Fibroblast of skin of left quadriceps (primary cell): Measurements from ENCODE around the gene AGAP1.

Source experiments
- DNase-seq, 2 experiments: peaks; one replicate each; pipeline ENCODE4 v3.0.0-alpha.2; 2013; ENCODE audit warnings: low read depth in 2 of 2

Gene AGAP1

DNA sequence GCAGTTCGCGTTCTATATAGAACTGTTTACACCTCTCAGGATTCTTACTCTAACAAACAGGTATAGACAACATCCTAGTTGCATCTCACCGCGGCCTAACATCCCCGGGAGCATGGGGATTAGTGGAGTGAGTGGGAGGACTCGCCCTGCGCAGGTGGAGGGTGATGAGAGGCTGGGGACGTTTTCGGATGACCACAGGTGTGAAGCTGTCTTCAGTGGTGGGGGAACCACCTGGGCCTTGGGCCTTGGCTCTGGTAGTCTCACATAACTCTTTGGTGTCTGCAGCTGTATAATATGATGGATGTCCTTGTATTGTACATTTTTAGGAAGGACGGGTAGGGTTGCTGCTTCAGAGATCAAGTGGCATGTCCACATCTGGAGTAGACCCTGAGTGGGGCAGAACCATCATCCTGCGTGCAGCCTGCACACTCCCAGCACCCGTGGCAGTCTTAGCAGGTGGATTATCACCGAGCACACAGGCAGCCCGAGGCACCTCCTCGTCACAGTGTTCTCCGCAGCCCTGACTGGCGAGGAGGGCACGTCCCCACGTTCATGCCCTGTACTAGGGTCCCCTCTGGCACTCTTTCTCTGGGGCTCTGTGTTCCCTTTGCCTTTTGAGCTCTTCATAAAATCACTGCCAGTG, 56.0 kb downstream of the AGAP1 start:
- DNase-seq: no peak

DNA sequence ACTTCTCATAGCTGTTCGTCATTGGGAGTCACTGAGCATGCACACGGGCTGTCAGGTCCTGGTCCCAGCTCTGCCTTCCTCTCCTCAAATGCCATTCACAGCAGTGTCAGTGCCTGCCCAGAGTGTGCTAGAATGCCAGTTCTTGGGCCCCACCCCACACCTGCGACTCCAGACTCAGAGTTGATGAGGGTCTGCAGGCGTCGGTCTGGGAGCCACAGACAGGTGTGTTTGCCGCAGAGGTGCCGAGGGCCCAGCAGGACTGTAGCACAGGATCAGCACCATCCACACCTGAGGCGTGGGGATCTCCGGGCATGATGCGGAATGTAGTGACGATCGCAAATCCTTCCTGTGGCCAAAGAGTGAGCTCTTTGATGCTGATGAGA, 56.5 kb downstream of the AGAP1 start:
- no peak for DNase-seq

DNA sequence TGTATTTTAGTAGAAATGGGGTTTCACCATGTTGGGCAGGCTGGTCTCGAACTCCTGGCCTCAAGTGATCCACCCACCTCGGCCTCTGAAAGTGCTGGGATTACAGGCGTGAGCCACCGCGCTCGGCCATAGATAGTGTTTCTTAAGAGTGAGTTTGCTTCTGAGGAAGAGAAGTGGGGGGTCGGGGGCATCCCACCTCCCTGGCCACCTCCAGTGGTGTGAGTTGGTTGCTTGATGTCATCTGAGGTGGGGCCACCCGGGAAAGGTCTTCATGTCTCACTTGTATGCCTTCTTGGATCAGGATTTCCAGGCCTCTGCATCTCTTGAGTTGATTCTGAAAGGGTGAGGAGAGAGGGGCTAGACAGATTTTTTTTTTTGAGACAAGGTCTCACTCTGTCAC, 57.1 kb downstream of the AGAP1 start:
- DNase-seq: no peak

DNA sequence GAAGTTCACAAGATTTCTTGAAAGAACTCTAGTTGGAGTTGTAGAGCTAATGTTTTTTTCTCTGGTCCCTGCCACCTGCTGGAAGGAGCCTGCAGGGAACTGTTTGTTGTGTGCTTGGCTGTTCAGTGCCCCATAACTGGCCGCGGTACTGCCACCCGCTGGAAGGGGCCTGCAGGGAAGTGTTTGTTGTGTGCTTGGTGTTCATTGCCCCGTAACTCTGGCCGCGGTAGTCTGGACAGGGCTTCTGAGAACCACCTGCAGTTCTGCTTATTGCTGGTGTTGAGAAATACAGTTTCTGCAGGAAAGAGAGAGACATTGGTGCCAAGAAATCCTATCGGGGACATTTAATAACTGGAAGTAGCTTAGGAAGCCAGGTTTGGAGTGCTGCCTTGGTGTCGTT, 58.1 kb downstream of the AGAP1 start:
- no peak for DNase-seq

DNA sequence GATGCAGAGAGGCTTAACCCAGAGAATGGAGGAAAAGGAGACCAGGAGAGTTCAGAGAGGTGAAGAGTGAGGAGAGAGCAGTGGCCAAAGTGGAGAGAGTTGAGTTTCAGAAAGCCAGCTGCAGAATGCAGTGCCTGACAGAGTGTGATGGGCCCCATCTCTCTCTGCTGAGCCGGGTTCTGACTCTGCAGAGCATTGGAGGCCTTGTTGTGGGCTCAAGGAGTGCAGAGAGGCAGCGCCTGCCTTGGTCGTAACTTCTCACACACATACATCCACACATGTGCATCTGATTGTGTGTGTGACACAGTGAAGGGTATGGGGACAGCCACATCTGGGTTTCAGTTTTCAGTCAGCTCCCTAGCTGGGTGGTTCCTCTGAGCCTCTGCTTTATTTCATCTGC, 58.8 kb downstream of the AGAP1 start:
- no peak for DNase-seq

DNA sequence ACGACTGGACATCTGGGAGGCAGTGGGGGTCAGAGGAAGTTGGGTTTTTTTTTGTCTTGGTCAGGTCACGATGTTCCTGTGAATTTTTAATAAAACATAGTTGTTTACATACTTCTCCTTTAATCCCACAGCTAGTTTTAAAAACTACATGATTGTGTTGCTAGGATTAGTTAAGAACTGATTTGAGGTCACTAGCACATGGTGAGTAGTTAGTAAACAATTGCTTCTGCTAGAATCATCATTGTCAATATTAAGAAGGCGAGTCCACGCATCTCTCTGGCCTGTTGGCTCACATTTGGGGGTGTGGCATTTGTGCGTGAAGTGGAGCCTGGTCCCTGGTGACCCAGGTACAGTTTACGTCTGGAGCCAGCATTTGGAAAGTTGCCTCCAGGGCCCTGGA, 59.4 kb downstream of the AGAP1 start:
- no peak for DNase-seq

DNA sequence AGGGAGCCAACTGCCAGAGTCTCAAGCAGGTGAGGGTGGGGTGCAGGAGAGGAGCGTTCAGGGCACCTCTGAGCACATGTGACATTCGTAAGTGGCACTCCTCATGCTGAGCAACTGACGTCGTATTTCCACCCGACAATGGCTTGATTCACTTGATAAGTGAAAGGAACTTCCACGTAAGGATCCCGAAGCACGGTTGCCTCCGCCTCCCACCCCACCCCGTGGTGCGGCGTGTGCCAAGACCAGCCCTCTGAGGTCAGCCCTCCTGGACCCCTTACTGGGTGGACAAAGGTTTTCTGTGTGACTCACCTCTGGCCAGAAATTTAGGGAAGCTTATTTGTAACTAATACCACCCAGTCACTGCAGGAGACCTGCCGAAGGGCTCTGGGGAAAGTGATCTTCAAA, 59.9 kb downstream of the AGAP1 start:
- no peak for DNase-seq

DNA sequence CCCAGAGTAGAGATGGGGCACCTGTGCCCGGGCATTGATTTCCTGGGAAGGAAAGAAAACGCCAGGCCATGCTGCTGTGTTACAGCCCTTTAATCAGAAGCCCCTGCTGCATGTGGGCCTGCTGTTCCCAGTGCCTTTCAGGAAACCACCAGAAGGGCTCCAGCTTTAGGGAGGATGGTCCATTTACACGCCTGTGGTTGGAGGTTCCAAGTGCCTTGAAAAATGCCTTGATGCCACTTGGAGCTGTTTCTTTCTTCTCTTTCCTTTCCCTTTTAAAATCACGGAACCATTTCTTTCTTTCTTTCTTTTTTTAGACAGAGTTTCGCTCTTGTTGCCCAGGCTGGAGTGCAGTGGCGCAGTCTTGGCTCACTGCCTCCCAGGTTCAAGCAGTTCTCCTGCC, 60.5 kb downstream of the AGAP1 start:
- no peak for DNase-seq

DNA sequence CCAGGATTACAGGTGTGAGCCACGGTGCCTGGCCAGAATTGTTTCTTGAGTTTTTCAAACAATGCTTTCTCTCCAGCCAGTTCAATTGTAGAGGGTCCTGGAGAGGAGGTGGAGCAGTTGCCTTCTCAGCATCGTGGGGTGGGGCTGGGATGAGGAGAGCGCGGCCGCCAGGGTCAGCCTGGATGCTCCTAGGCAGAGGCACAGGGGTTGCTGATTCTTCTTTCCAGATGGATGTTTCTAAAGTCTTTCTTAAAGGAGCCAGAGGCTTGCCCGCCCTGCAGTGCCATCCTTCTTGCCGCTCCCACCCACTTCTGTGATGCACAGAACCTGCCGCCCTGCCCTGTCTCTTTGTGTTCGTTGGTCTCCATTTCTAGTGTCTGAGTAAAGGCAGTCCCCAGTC, 61.1 kb downstream of the AGAP1 start:
- DNase-seq: no peak

DNA sequence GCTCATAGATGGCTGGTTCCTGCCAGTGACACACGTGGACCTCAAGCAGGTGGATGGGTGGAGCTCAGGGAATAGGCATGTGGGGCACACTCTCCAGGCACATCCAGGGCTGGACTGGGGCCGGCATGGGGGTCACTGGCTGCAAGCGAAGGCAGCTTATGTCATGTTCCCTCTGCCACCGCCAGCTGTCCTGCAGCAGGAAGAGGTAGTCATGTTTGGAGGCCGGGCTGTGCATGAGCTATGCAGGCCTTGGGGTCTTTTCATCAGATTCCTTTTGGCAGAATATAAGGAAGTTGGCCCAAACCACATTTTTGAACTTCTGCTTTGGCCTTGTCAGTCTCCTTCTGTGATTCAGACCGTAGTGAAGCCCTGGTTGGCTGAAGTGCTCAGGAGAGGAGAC, 61.5 kb downstream of the AGAP1 start:
- no peak for DNase-seq

DNA sequence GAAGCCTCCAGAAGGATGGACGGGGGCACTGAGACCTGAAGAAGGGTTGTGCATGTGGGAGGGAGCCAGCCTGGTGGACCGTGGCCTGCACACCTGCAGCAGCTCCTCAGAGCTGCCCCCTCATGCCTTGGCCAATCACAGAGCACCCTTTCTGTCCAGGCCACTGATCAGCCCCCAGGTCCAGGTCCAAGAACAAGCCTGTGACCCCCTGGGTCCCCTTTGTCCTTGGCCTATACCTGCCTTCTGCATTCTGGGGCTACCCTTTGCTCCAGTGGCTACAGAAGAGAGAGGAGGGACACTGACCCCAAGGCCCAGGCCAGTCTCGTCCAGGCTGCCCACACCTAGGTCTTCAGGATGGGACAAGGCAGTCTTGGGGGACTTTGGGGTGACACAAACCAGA, 62.2 kb downstream of the AGAP1 start:
- no peak for DNase-seq

DNA sequence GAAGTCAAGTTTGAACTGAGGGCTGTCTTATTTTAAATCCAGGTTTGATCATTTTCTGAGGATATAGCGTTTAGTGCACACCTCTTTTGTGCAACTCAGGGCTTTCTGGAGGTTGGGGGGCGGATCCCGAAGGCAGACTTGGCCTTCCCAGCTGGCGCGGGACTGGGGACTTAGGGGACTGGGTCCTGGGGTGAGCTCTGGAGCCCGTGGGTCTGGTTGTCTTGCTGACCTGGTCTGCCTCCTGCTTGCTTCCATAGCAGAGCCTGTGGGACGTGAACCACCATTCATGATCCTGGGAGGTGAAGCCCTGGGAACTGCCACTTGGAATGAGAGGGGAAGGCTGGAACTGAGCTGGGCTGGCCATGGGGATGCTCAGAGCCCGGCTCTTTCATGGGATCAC, 63.1 kb downstream of the AGAP1 start:
- DNase-seq: no peak

DNA sequence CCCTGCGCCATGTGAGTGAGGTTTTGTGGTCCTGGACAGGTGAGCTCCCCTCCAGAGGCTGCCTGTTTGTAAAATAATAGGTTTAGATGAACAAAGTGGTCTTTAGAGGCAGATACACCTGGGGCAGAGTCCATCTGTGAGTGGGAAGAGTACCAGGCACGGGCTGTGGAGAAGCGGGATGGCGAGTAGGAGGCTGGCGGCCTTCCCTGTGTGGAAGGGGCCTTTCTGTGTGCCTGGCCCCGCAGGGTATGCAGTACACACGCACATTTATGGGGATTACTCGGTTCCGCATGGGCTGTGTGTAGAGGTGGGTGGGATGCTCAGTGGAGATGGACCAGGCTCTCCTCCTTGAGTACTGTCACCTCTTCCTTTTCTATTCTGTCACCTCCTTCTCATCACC, 64.1 kb downstream of the AGAP1 start:
- no peak for DNase-seq

DNA sequence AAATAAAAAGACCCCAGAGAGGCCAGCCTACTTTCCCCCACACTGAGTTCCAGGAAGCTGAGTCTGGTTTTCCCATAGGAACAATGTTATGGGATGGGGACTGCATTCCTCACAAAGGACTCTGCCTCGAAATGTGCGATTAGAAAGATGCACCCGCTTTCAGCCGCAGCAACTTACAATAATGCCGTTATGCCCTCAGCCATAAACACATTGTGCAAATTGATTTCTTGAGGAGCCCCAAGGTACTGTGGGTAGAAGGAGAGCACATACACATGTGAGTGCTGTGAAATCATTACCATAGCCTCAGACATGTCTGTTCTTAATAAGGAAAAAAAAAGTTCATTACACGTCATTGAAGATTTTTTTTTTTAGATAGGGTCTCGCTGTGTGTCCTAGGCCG, 64.7 kb downstream of the AGAP1 start:
- DNase-seq: no peak

DNA sequence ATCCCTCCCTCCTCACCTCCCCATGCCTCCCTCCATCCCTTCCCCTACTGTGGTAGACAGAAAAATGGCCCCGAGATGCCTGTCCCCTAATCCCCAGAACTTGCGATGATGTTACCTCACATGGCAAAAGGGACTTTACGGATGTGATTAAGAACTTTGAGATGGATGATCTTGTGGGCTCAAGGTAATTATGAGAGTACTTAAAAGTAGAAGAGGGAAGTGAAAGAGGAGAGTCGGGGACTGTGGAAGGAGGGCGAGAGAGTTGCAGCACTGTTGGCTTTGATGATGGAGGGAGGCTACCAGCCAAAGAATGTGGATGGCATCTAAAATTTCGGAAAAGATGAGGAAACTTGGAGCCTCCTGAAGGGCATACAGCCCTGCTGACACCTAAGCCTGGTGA, 66.5 kb downstream of the AGAP1 start:
- no peak for DNase-seq

DNA sequence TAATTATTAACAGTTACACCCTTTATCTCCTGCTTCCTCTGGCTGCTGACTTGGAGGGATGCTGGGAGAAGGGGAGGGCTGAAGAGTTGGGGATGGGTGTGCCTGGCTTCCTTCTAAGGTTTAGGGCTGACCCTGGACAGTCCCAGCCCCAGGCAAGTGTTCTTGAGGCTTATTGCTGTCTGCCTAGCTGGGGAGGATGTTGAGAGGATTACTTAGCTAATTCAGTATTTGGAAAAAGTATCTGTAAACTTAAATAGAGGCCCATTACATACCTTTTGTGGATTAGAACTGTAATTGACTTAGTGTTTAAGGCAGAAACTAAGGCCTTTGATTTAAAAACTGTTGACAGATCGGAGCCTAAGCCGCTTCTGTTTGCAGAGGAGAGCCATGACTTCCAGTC, 67.6 kb downstream of the AGAP1 start:
- DNase-seq: no peak

DNA sequence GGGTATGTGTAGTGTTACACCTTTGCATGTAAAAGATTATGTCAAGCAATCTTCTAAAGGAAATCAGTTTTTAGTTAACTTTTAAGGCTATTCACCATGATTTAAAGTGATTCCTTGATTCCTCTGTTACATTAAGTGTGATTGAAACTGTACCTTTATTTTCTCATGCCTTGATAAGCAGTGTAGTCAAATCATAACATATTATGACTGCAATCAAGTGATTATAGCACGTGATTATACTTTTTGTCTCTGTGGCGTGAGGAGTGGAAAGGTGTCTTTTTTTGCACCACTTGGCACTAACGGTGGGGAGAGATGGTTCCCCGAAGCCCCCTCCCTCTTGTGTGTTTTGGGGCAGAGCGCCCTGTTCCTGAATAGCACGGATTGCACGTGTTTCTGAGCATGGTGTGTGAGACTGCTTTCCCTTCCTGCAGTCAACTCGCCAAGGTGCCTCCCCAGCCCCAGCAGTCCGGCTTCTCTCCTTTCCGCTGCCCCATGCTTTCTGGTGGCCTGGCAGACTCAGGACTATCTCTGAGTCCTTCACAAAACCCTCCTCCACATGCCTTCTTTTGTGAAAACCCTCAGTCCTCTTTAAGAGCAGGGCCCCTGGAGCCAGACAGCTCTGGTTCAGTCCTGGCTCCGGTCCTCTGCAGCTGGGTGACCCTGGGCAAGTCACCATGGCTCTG, 68.4 kb downstream of the AGAP1 start:
- DNase-seq: no peak

DNA sequence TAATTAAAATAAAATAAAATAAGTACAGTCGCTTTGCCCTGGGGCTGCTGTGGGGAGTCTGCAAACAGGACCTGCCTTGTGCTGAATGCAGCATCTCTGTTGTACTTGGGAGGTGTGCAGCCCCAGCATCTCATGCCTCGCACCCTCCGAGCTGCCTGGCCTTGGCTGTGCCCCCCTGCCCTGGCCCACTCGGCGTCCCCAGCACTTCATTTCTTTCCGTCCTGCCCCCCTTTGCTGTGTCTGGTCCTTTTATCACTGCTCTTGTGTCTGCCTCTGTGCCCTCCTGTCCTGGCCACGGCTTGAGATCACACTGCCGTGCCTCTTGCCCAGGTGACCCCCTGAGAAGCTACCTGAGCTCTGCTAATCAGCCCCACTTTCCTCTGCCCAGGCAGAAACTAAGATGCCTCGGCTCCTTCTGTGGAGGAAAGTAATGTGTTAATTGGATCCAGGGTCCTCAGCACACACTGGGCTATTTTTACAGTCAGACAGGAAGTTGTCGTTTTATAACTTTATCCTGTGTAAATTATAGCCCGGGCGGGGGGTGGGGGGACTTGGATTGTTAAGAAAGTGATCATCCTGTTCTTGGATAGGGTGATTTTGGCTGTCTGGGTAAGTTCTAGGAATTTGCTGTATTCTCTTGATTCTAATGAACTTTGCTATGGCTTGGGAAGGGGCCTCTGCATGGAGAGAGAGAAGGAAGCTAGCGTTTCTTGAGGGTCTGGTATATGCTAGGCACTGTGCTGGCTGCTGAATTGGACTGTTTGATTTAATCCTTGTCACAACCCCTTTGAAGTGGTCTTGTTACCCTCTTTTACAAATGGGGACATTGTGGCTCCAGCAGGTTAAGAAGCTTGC, 69.4 kb downstream of the AGAP1 start:
- peak; percentile 27 to 34 for DNase-seq

DNA sequence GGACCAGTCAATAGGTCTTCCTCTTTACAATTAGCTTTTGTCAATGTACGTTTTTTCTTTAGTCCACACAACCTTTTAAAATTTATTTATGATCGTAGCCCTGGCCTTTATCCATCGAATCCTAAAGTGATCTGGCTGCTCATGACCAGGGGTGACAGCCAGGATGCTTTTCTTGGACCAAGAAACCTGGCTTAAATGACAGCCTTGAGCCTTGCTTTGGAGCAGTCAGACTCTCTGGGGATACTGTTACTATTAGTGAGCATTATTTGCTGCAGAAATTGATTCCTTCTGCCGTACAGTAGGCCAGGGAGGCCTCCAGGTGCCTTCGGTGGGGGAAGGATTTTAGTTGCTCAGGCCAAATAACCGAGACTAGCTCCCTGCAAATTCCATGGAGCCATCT, 70.2 kb downstream of the AGAP1 start:
- DNase-seq: no peak

DNA sequence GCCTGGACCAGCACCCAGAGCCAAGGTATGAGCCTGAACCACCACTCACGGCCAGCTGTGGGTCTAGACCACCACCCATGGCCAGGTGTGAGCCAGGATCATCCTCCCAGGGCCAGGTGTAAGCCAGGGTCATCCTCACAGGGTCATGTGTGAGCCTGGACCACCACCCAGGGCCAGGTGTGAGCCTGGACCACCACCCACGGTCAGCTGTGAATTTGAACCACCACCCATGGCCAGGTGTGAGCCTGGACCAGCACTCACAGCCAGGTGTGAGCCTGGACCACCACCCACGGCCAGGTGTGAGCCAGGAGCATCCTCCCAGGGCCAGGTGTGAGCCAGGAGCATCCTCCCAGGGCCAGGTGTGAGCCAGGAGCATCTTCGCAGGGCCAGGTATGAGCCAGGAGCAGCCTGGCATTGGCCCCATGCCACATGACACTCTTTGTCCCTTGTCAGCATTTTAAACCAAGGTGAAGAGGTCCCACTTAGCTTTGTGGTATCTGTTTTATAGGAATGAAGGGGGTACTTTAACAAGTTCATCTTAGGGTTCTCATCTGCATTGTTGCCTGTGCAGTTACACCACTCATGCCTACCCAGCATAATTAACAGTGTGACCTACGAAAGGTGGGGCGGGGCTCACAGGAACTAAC, 71.2 kb downstream of the AGAP1 start:
- no peak for DNase-seq

DNA sequence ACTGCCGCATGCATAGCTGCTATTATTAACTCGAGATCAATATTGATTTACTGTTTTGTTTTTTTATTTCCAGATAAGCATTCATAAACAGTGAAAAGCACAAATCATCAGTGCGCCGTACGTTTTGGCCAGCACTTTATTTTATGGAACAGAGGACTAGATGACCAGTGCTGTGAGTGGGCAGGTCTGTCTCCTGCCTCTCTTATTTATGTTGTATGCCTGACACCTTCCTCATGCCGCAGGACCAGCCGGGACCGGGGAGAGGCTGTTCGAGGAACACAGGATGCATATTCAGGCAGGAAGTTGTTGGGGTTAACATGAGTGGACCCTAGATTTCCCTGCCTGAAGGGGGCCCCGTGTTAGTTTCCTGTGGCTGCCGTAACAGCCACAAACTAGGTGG, 72.6 kb downstream of the AGAP1 start:
- no peak for DNase-seq

DNA sequence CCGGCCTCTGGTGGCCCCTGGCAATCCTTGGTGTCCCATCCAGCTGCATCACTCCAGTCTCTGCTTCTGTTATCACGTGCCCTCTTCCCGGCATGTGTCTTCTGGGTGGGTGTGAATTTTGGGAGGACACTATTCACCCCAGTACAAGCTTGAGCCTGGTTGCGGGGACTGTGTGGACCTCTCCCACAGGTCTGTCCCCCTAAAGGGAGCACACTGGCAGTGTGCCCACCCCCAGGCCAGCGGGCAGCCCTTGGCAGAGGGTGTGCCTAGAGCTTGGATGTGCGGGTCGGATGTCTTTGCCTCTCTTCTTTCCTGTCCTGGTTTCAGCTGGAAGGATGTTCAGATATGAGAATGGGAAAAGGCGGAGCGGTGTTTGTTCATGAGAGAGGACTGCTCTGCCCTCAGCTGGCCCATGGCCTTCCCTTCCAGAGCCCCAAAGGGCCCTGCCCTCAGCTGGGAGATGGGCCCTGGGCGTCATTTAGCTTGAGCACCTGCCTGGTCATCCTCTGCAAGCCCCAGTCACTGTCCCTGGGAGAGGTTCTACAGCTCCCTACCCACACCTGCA, 73.2 kb downstream of the AGAP1 start:
- DNase-seq: no peak
